Measurements from ENCODE around the gene TINAG.

TINAG gene, protein sequence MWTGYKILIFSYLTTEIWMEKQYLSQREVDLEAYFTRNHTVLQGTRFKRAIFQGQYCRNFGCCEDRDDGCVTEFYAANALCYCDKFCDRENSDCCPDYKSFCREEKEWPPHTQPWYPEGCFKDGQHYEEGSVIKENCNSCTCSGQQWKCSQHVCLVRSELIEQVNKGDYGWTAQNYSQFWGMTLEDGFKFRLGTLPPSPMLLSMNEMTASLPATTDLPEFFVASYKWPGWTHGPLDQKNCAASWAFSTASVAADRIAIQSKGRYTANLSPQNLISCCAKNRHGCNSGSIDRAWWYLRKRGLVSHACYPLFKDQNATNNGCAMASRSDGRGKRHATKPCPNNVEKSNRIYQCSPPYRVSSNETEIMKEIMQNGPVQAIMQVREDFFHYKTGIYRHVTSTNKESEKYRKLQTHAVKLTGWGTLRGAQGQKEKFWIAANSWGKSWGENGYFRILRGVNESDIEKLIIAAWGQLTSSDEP

DNA sequence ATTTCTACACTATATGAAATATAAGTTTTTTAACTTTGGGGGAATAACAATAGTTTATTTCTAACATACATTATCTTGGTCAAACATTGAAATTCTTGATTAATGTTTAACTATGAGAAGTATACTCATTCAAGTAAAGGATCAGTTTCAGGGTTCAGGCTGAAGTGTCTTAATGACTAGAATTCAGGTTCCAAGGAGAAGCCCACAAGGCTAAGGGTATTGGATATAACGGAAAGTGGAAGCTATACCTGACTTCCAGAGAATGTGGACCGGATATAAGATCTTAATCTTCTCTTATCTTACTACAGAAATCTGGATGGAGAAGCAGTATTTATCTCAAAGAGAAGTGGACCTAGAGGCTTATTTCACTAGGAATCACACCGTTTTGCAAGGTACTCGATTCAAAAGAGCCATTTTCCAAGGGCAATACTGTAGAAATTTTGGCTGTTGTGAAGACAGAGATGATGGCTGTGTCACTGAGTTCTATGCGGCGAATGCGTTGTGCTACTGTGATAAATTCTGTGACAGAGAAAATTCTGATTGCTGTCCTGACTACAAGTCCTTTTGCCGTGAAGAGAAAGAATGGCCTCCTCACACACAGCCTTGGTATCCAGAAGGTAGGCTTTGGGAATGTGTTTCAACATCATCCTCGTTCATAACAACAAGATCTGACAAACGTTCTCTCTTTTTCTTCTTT, at the start of gene TINAG:
TINAG (plus strand) TSS at position 153 of the 697 bp plus-strand sequence; CDS start at position 263, 110 bp downstream.
- ATAC-seq: peak; percentile 52; the same call in 2 of the 3 replicates
- no peak for TF ChIP-seq RARB (CRISPR knock-in tag; IDR thresholded peaks at IDR 0.05)
- TF ChIP-seq ZNF70 (CRISPR knock-in tag; IDR thresholded peaks at IDR 0.05): no peak
- TF ChIP-seq ZNF8 (CRISPR knock-in tag; IDR thresholded peaks at IDR 0.05): no peak
- no peak for TF ChIP-seq BACH2 (CRISPR knock-in tag; IDR thresholded peaks at IDR 0.05; ENCODE audit: borderline replicate concordance)
- no peak for TF ChIP-seq TCF4 (CRISPR knock-in tag; IDR thresholded peaks at IDR 0.05; ENCODE audit: borderline replicate concordance)
- TF ChIP-seq OSR1 (CRISPR knock-in tag; IDR thresholded peaks at IDR 0.05): no peak
- TF ChIP-seq, protein P1, sequence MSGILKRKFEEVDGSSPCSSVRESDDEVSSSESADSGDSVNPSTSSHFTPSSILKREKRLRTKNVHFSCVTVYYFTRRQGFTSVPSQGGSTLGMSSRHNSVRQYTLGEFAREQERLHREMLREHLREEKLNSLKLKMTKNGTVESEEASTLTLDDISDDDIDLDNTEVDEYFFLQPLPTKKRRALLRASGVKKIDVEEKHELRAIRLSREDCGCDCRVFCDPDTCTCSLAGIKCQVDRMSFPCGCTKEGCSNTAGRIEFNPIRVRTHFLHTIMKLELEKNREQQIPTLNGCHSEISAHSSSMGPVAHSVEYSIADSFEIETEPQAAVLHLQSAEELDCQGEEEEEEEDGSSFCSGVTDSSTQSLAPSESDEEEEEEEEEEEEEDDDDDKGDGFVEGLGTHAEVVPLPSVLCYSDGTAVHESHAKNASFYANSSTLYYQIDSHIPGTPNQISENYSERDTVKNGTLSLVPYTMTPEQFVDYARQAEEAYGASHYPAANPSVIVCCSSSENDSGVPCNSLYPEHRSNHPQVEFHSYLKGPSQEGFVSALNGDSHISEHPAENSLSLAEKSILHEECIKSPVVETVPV (CRISPR knock-in tag; IDR thresholded peaks at IDR 0.05): no peak
- no peak for TF ChIP-seq ARNTL (CRISPR knock-in tag; IDR thresholded peaks at IDR 0.05; ENCODE audit: borderline replicate concordance, low read depth)
- TF ChIP-seq ZFP30 (CRISPR knock-in tag; IDR thresholded peaks at IDR 0.05): no peak
- TF ChIP-seq SNAI2 (CRISPR knock-in tag; IDR thresholded peaks at IDR 0.05): no peak
- TF ChIP-seq, protein P2, sequence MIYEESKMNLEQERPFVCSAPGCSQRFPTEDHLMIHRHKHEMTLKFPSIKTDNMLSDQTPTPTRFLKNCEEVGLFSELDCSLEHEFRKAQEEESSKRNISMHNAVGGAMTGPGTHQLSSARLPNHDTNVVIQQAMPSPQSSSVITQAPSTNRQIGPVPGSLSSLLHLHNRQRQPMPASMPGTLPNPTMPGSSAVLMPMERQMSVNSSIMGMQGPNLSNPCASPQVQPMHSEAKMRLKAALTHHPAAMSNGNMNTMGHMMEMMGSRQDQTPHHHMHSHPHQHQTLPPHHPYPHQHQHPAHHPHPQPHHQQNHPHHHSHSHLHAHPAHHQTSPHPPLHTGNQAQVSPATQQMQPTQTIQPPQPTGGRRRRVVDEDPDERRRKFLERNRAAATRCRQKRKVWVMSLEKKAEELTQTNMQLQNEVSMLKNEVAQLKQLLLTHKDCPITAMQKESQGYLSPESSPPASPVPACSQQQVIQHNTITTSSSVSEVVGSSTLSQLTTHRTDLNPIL (CRISPR knock-in tag; IDR thresholded peaks at IDR 0.05; ENCODE audit: low read depth): no peak
- TF ChIP-seq ZFP3 (CRISPR knock-in tag; IDR thresholded peaks at IDR 0.05): no peak
- no peak for TF ChIP-seq ISL1 (CRISPR knock-in tag; IDR thresholded peaks at IDR 0.05)
- no peak for TF ChIP-seq CSDC2 (CRISPR knock-in tag; IDR thresholded peaks at IDR 0.05)
- no peak for TF ChIP-seq ESRRG (CRISPR knock-in tag; IDR thresholded peaks at IDR 0.05)
- TF ChIP-seq GLIS3 (CRISPR knock-in tag; IDR thresholded peaks at IDR 0.05): no peak

DNA sequence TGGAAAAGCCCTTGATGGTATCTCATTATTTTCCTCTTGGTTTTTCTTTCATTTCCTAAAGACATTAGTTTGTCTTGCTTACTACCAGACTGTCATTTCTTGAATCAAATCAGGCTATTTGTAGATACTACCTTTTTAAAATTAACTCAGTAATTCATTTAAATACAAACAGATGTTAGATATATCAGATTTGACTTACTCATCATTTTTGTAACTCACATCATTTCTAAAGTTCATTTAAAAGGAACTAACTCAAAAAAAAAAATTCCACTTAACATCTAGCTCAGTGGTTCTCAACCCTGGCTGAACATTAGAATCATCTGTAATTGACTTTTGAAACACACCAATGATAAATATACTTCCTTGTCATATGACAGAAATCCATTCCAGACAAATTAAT, 48.2 kb upstream of the TINAG start:
- no peak for ATAC-seq
- no peak for TF ChIP-seq SNAI2 (CRISPR knock-in tag; IDR thresholded peaks at IDR 0.05)
- TF ChIP-seq, protein P2 (CRISPR knock-in tag; IDR thresholded peaks at IDR 0.05; ENCODE audit: low read depth): no peak
- TF ChIP-seq ISL1 (CRISPR knock-in tag; IDR thresholded peaks at IDR 0.05): no peak
- TF ChIP-seq BACH2 (CRISPR knock-in tag; IDR thresholded peaks at IDR 0.05; ENCODE audit: borderline replicate concordance): no peak
- TF ChIP-seq OSR1 (CRISPR knock-in tag; IDR thresholded peaks at IDR 0.05): no peak
- TF ChIP-seq TOX (CRISPR knock-in tag; IDR thresholded peaks at IDR 0.05; ENCODE audit: borderline replicate concordance): no peak
- TF ChIP-seq ZFP30 (CRISPR knock-in tag; IDR thresholded peaks at IDR 0.05): no peak
- TF ChIP-seq, protein P3, sequence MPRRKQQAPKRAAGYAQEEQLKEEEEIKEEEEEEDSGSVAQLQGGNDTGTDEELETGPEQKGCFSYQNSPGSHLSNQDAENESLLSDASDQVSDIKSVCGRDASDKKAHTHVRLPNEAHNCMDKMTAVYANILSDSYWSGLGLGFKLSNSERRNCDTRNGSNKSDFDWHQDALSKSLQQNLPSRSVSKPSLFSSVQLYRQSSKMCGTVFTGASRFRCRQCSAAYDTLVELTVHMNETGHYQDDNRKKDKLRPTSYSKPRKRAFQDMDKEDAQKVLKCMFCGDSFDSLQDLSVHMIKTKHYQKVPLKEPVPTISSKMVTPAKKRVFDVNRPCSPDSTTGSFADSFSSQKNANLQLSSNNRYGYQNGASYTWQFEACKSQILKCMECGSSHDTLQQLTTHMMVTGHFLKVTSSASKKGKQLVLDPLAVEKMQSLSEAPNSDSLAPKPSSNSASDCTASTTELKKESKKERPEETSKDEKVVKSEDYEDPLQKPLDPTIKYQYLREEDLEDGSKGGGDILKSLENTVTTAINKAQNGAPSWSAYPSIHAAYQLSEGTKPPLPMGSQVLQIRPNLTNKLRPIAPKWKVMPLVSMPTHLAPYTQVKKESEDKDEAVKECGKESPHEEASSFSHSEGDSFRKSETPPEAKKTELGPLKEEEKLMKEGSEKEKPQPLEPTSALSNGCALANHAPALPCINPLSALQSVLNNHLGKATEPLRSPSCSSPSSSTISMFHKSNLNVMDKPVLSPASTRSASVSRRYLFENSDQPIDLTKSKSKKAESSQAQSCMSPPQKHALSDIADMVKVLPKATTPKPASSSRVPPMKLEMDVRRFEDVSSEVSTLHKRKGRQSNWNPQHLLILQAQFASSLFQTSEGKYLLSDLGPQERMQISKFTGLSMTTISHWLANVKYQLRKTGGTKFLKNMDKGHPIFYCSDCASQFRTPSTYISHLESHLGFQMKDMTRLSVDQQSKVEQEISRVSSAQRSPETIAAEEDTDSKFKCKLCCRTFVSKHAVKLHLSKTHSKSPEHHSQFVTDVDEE (CRISPR knock-in tag; IDR thresholded peaks at IDR 0.05): no peak
- TF ChIP-seq, protein P1 (CRISPR knock-in tag; IDR thresholded peaks at IDR 0.05): no peak
- TF ChIP-seq, protein P4, sequence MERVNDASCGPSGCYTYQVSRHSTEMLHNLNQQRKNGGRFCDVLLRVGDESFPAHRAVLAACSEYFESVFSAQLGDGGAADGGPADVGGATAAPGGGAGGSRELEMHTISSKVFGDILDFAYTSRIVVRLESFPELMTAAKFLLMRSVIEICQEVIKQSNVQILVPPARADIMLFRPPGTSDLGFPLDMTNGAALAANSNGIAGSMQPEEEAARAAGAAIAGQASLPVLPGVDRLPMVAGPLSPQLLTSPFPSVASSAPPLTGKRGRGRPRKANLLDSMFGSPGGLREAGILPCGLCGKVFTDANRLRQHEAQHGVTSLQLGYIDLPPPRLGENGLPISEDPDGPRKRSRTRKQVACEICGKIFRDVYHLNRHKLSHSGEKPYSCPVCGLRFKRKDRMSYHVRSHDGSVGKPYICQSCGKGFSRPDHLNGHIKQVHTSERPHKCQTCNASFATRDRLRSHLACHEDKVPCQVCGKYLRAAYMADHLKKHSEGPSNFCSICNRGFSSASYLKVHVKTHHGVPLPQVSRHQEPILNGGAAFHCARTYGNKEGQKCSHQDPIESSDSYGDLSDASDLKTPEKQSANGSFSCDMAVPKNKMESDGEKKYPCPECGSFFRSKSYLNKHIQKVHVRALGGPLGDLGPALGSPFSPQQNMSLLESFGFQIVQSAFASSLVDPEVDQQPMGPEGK (CRISPR knock-in tag; IDR thresholded peaks at IDR 0.05; ENCODE audit: borderline replicate concordance): no peak

All from SK-N-SH treated with all-trans-retinoic acid at 6 μM for 48 hours (cell line).